ENCODE results near the gene LGALS3.

LGALS3 gene

DNA sequence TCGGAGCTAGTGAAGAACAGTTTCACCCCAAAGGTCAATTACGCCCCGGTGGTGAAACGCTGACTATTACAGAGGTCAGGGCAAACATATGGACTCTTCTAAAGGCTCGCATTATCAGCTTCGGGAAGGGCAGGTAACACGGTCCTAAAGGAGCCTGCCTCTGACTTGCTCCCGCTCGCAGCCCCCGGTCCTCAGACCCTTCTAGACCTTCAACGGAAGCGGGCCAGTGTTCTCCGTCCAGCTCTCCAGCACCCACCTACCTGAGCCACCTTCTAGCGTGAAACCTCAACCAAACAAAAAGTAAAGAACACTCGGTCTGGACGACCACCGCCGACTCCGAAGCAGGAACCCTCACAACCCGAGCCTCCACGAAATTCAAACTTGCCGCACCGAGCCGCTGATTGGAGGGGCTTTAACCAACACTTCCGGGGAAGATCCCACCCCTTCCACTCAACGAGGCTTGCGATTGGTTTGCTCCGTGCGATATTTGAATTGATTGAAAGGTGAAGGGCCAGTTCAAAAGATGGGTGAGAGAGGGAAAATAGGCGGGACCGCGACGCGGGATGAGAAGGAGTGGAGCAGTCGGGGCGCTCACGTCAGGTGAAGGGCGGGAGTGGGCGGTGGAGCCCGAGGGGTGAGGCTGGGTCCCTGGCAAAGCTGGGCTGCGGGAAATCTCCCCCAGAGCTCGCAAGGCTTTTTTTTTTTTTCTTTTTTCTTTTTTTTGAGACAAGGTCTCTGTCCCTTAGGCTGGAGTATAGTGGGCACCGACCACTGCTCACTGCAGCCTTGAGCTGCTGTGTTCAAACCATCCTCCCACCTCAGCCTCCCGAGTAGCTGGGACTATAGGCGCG is 62.4 kb downstream of the LGALS3 start, which contains the start of gene DLGAP5:
Gene DLGAP5 (minus strand): TSS at position 383 of the 851 bp plus-strand sequence. CDS start 2,406 bp downstream, outside the sequence.
- DNase-seq (ENCODE audit: low read depth) = peak; percentile 89

- DNase-seq (ENCODE audit: low read depth) = no peak
These were observed 63.1 kb downstream of the LGALS3 start for GRCh38 chr14:55192054-55192621.

- no peak for DNase-seq (ENCODE audit: low read depth)
These were observed 65.8 kb downstream of the LGALS3 start for GRCh38 chr14:55194656-55195355.

Measured in HS-5 (cell line).